PC-9 (cell line): ENCODE data around the gene GXYLT1. TPM values are rescaled to one million over a fixed set of nuclear protein-coding genes. Genes with fewer than 3 reads are reported as not detected.

Experiments used
- BruUV-seq: library from RNA; stranded (reverse); fragments of 400-500 nt; replicated peaks from 2 replicates; lab custom pipeline; 2021; lab: Mats Ljungman, UMichigan
- CTCF ChIA-PET: fragments of 300-600 bp; sonication (Branson Sonifier 250); formaldehyde crosslinking; loops from one replicate; lab custom pipeline; 2022; ENCODE audit warnings: antibody characterized with exemption; lab: Charles Lee
- POLR2A ChIA-PET: fragments of 300-600 bp; sonication (Branson Sonifier 250); formaldehyde crosslinking; loops from one replicate; lab custom pipeline; 2022; ENCODE audit warnings: antibody characterized with exemption; ENCODE audit not compliant: unreplicated experiment; lab: Charles Lee
- DNase-seq, 2 experiments: peaks; one replicate each; pipeline versions ENCODE4 v3.0.0 to v3.0.0-alpha.2; 2015 to 2022; ENCODE audit warnings: mixed read lengths in 1 of 2
- H2AFZ ChIP-seq: fragments of 200-600 bp; sonication (generic); 2 replicates; pipeline ENCODE4 v1.8.1; 2017; ENCODE audit warnings: antibody characterized with exemption
- H3F3A ChIP-seq: fragments of 200-600 bp; sonication (generic); 2 replicates; pipeline ENCODE4 v1.8.1; 2017; ENCODE audit warnings: antibody characterized with exemption, mild to moderate bottlenecking, low read depth; ENCODE audit not compliant: insufficient read depth
- H3K27ac ChIP-seq: fragments of 200-600 bp; sonication (generic); 2 replicates; pipeline ENCODE4 v1.6.1; 2016; ENCODE audit warnings: mixed run types
- H3K27me3 ChIP-seq: fragments of 200-600 bp; sonication (generic); 2 replicates; pipeline ENCODE4 v1.6.1; 2016; ENCODE audit warnings: low read depth, mixed run types; ENCODE audit not compliant: insufficient read depth
- H3K36me3 ChIP-seq: fragments of 200-600 bp; sonication (generic); 2 replicates; pipeline ENCODE4 v1.6.1; 2016; ENCODE audit warnings: low read depth, mixed run types
- H3K4me1 ChIP-seq: fragments of 200-600 bp; sonication (generic); replicated peaks from 2 replicates; pipeline ENCODE4 v1.6.1; 2016; ENCODE audit warnings: mixed run types; ENCODE audit not compliant: insufficient read depth
- H3K4me2 ChIP-seq: fragments of 200-600 bp; sonication (generic); 2 replicates; pipeline ENCODE4 v1.6.1; 2017; ENCODE audit warnings: mixed run types
- H3K4me3 ChIP-seq: fragments of 200-600 bp; sonication (generic); 2 replicates; pipeline ENCODE4 v1.6.1; 2016; ENCODE audit warnings: mixed run types
- H3K79me2 ChIP-seq: fragments of 200-600 bp; sonication (generic); 2 replicates; pipeline ENCODE4 v1.6.1; 2017; ENCODE audit warnings: low read depth, mixed run types
- H3K9me2 ChIP-seq: fragments of 200-600 bp; sonication (generic); 2 replicates; pipeline ENCODE4 v1.8.1; 2017; ENCODE audit warnings: mild to moderate bottlenecking; ENCODE audit not compliant: insufficient read depth
- H3K9me3 ChIP-seq: fragments of 200-600 bp; sonication (generic); 2 replicates; pipeline ENCODE4 v1.8.1; 2016; ENCODE audit warnings: low read depth; ENCODE audit not compliant: insufficient read depth
- H4K20me1 ChIP-seq: fragments of 200-600 bp; sonication (generic); 2 replicates; pipeline ENCODE4 v1.8.1; 2017; ENCODE audit not compliant: insufficient read depth
- CTCF ChIP-seq: fragments of 200-600 bp; sonication (generic); conservative IDR thresholded peaks from 2 replicates; pipeline ENCODE4 v1.6.1; 2017; ENCODE audit warnings: mixed run types, antibody characterized with exemption, mild to moderate bottlenecking, moderate library complexity
- EZH2 ChIP-seq: fragments of 200-600 bp; sonication (generic); IDR thresholded peaks from 2 replicates; pipeline ENCODE4 v1.8.0; 2017; ENCODE audit warnings: antibody characterized with exemption, low read depth
- intact Hi-C: fragments of 100-400 bp; cut with micrococcal nuclease; formaldehyde crosslinking; loops from one replicate; pipeline ENCODE4 v1.10.0; 2022; ENCODE audit not compliant: unreplicated experiment
- total RNA-seq: library from RNA; stranded (reverse); gene quantifications from 2 replicates; pipeline ENCODE4 v1.2.3, GENCODE V29; 2021

Gene GXYLT1
- total RNA-seq, 1 experiment from 2014 or later = 7.8 TPM

GRCh38 chr12:42039577-42039976 lies 105.1 kb downstream of the GXYLT1 start:
- ChIA-PET POLR2A (no interaction called here), CTCF (no interaction called here)
- intact Hi-C loops = no loop called here

GRCh38 chr12:42039176-42039575 lies 105.5 kb downstream of the GXYLT1 start:
- no peak for DNase-seq
- intact Hi-C loops = no loop called here
- no peak overlapping the region for H2AFZ ChIP-seq
- ChIA-PET POLR2A (no interaction called here), CTCF (no interaction called here)
- H4K20me1 ChIP-seq = no peaks in the 10 kb centered on the region
- H3K27me3 ChIP-seq = no peaks in the 10 kb centered on the region
- H3K79me2 ChIP-seq = no peaks in the 10 kb centered on the region
- no peaks in the 10 kb centered on the region for H3K9me3 ChIP-seq
- H3K36me3 ChIP-seq = no peaks in the 10 kb centered on the region
- H3K9me2 ChIP-seq = no peaks in the 10 kb centered on the region
- no peak overlapping the region for H3K4me2 ChIP-seq
- no TSS peak for BruUV-seq
- no peak overlapping the region for H3K27ac ChIP-seq
- no peaks in the 10 kb centered on the region for H3F3A ChIP-seq
- H3K4me1 ChIP-seq = no peaks in the 10 kb centered on the region
- no peak overlapping the region for H3K4me3 ChIP-seq
- TF ChIP-seq CTCF (no peak), EZH2 (no peak)

More at GRCh38 chr12:42039577-42039976, 105.1 kb downstream of the GXYLT1 start:
- H3K27ac ChIP-seq = no peak overlapping the region
- H3K4me3 ChIP-seq = no peak overlapping the region
- no peak for DNase-seq
- BruUV-seq = no TSS peak
- H3K4me1 ChIP-seq = no peaks in the 10 kb centered on the region
- no peaks in the 10 kb centered on the region for H3K79me2 ChIP-seq
- H3K4me2 ChIP-seq = no peak overlapping the region
- H3K9me3 ChIP-seq = no peaks in the 10 kb centered on the region
- no peak overlapping the region for H2AFZ ChIP-seq
- H3K36me3 ChIP-seq = no peaks in the 10 kb centered on the region
- H3K27me3 ChIP-seq = no peaks in the 10 kb centered on the region
- no peaks in the 10 kb centered on the region for H3F3A ChIP-seq
- TF ChIP-seq EZH2 (no peak), CTCF (no peak)
- no peaks in the 10 kb centered on the region for H4K20me1 ChIP-seq
- no peaks in the 10 kb centered on the region for H3K9me2 ChIP-seq

GRCh38 chr12:42031847-42032564 lies 112.7 kb downstream of the GXYLT1 start:
- Histone ChIP-seq H3K9me2 (no peaks in the 10 kb centered on the region), H3K4me3 (no peak overlapping the region), H3K9me3 (no peaks in the 10 kb centered on the region), H2AFZ (no peak overlapping the region), H3K36me3 (no peaks in the 10 kb centered on the region), H3K79me2 (no peaks in the 10 kb centered on the region), H3F3A (no peaks in the 10 kb centered on the region), H3K27me3 (no peaks in the 10 kb centered on the region), H4K20me1 (no peaks in the 10 kb centered on the region), H3K27ac (no peak overlapping the region), H3K4me1 (no peaks in the 10 kb centered on the region), H3K4me2 (no peak overlapping the region)
- ChIA-PET CTCF (interaction anchor here (0.6 kb wide), 1 partner anchor 92 kb away, joined by 4 read pairs; no protein-coding TSS in a partner anchor), POLR2A (no interaction called here)
- intact Hi-C loops = no loop called here
- DNase-seq = no peak
- BruUV-seq = no TSS peak
- TF ChIP-seq EZH2 = no peak
- TF ChIP-seq CTCF = no peak

Other genes with a start within 250 kb of the GXYLT1 start
- gene YAF2, start 93.4 kb upstream of the GXYLT1 start, total RNA-seq = 11.6 and 17.6 TPM in 2 replicates
- gene ZCRB1, start 181.2 kb upstream of the GXYLT1 start, total RNA-seq = 62.7 and 69.3 TPM in 2 replicates
- gene PPHLN1, start 181.3 kb upstream of the GXYLT1 start, total RNA-seq = 51.1 and 61.9 TPM in 2 replicates